H1 (cell line): ENCODE results near the gene CAPN10. TPM values are rescaled to one million over a fixed set of nuclear protein-coding genes. Genes with fewer than 3 reads are reported as not detected.

Source experiments
- CTCF ChIA-PET: fragments of 300-600 bp; sonication (Branson Sonifier 250); formaldehyde crosslinking; loops from one replicate; lab custom pipeline; 2021; ENCODE audit not compliant: partially characterized antibody; lab: Charles Lee
- POLR2A ChIA-PET: fragments of 300-600 bp; sonication (Branson Sonifier 250); formaldehyde crosslinking; loops from one replicate; lab custom pipeline; 2021; ENCODE audit warnings: inconsistent platforms; ENCODE audit not compliant: partially characterized antibody; lab: Charles Lee
- DNase-seq, 2 experiments: peaks; one replicate each; pipeline versions ENCODE4 v3.0.0 to v3.0.0-alpha.2; 2010 to 2022; ENCODE audit warnings: low spot score in 2 of 2, low read depth in 1 of 2, mixed read lengths in 1 of 2
- FAIRE-seq: peaks from 2 replicates; lab custom pipeline; 2011; peaks lifted over from hg19 to GRCh38; lab: Jason Lieb, UNC
- H2AFZ ChIP-seq: 2 replicates; pipeline ENCODE4 v1.8.1; 2012; ENCODE audit warnings: low read length, inconsistent platforms
- H2AK5ac ChIP-seq: 2 replicates; pipeline ENCODE4 v1.6.1; 2013; ENCODE audit warnings: low read depth, low read length
- H2BK120ac ChIP-seq: replicated peaks from 2 replicates; pipeline ENCODE3; 2013; ENCODE audit warnings: low read depth, low read length, inconsistent platforms
- H2BK12ac ChIP-seq: 2 replicates; pipeline ENCODE4 v1.6.1; 2013; ENCODE audit warnings: low read depth, low read length
- H2BK15ac ChIP-seq: 2 replicates; pipeline ENCODE4 v1.6.1; 2013; ENCODE audit warnings: low read length
- H2BK20ac ChIP-seq: 2 replicates; pipeline ENCODE4 v1.6.1; 2013; ENCODE audit warnings: low read length
- H2BK5ac ChIP-seq: 2 replicates; pipeline ENCODE4 v1.6.1; 2013; ENCODE audit warnings: low read depth, low read length
- H3K14ac ChIP-seq: 2 replicates; pipeline ENCODE4 v1.6.1; 2013; ENCODE audit warnings: inconsistent platforms; ENCODE audit not compliant: insufficient read length
- H3K18ac ChIP-seq: 2 replicates; pipeline ENCODE4 v1.6.1; 2013; ENCODE audit warnings: low read length; ENCODE audit errors: extremely low read depth
- H3K23ac ChIP-seq: 2 replicates; pipeline ENCODE4 v1.6.1; 2013; ENCODE audit warnings: inconsistent platforms; ENCODE audit not compliant: insufficient read length
- H3K23me2 ChIP-seq: 2 replicates; pipeline ENCODE4 v1.6.1; 2013; ENCODE audit warnings: low read depth, low read length
- H3K27ac ChIP-seq: 2 replicates; pipeline ENCODE4 v1.6.1; 2011; ENCODE audit warnings: low read depth, low read length, inconsistent platforms
- H3K27me3 ChIP-seq, 4 experiments: replicated peaks in 1 of 4; 1 replicate in 1 of 4; 2 replicates in 3 of 4; pipeline versions ENCODE4 v1.6.1 to v1.8.1; 2011 to 2013; ENCODE audit warnings: low read length in 3 of 4, mild to moderate bottlenecking in 3 of 4, inconsistent platforms in 2 of 4, mixed read lengths in 2 of 4, moderate library complexity in 1 of 4; ENCODE audit not compliant: control insufficient read depth in 3 of 4, insufficient read depth in 3 of 4; ENCODE audit errors: extremely low read depth in 1 of 4
- H3K36me3 ChIP-seq, 4 experiments: 2 replicates each; pipeline versions ENCODE4 v1.6.1 to v1.8.1; 2011 to 2013; ENCODE audit warnings: mild to moderate bottlenecking in 4 of 4, low read length in 3 of 4, moderate library complexity in 2 of 4, control low read depth in 1 of 4, inconsistent platforms in 1 of 4; ENCODE audit not compliant: insufficient read depth in 4 of 4, control insufficient read depth in 2 of 4
- H3K4ac ChIP-seq: replicated peaks from 2 replicates; pipeline ENCODE3; 2013; ENCODE audit warnings: low read length, low read depth, mixed read lengths, inconsistent platforms; ENCODE audit not compliant: insufficient read length
- H3K4me1 ChIP-seq, 4 experiments: replicated peaks in 1 of 4; 1 replicate in 1 of 4; 2 replicates in 3 of 4; pipeline versions ENCODE4 v1.6.1 to v1.8.1; 2011 to 2013; ENCODE audit warnings: low read length in 3 of 4, inconsistent platforms in 2 of 4, mixed read lengths in 1 of 4; ENCODE audit not compliant: insufficient read depth in 4 of 4, control insufficient read depth in 3 of 4
- H3K4me2 ChIP-seq, 2 experiments: 2 replicates each; pipeline versions ENCODE4 v1.6.1 to v1.8.1; 2011 to 2013; ENCODE audit warnings: low read depth in 2 of 2, low read length in 2 of 2, control low read depth in 1 of 2, inconsistent platforms in 1 of 2, mild to moderate bottlenecking in 1 of 2; ENCODE audit not compliant: insufficient read depth in 1 of 2
- H3K4me3 ChIP-seq, 4 experiments: fragments of 200-600, 300-600 bp in 1 of 4; sonication (generic), shearing (Covaris generic), sonication (Bioruptor Twin) in 1 of 4; 2 replicates each; pipeline versions ENCODE4 v1.5.1 to v1.8.1; 2011 to 2016; ENCODE audit warnings: low read length in 4 of 4, low read depth in 3 of 4, control low read depth in 2 of 4, inconsistent platforms in 2 of 4, mild to moderate bottlenecking in 2 of 4, mixed read lengths in 1 of 4, moderate library complexity in 1 of 4; ENCODE audit not compliant: insufficient read depth in 2 of 4; ENCODE audit errors: extremely low read depth in 1 of 4
- H3K56ac ChIP-seq: replicated peaks from 2 replicates; pipeline ENCODE3; 2013; ENCODE audit warnings: low read depth, mild to moderate bottlenecking, mixed read lengths, low read length, inconsistent platforms; ENCODE audit not compliant: insufficient read length
- H3K79me1 ChIP-seq: 2 replicates; pipeline ENCODE4 v1.6.1; 2013; ENCODE audit warnings: low read depth, low read length, control low read depth
- H3K79me2 ChIP-seq, 2 experiments: 2 replicates each; pipeline versions ENCODE4 v1.6.1 to v1.8.1; 2012 to 2013; ENCODE audit warnings: low read length in 2 of 2, mild to moderate bottlenecking in 2 of 2, inconsistent platforms in 1 of 2; ENCODE audit not compliant: insufficient read depth in 2 of 2, control insufficient read depth in 1 of 2
- H3K9ac ChIP-seq, 4 experiments: replicated peaks in 1 of 4; 1 replicate in 1 of 4; 2 replicates in 3 of 4; pipeline versions ENCODE4 v1.6.1 to v1.8.1; 2011 to 2013; ENCODE audit warnings: low read depth in 3 of 4, low read length in 3 of 4, control low read depth in 2 of 4, mild to moderate bottlenecking in 2 of 4, moderate library complexity in 2 of 4, inconsistent platforms in 1 of 4; ENCODE audit errors: extremely low read depth in 1 of 4
- H3K9me3 ChIP-seq, 2 experiments: 2 replicates each; pipeline versions ENCODE4 v1.6.1 to v1.8.1; 2012 to 2013; ENCODE audit warnings: mild to moderate bottlenecking in 2 of 2, moderate library complexity in 2 of 2, control low read depth in 1 of 2, inconsistent platforms in 1 of 2, low read depth in 1 of 2, low read length in 1 of 2, mixed read lengths in 1 of 2; ENCODE audit not compliant: insufficient read depth in 2 of 2
- H4K20me1 ChIP-seq, 2 experiments: replicated peaks in 1 of 2; 2 replicates each; pipeline versions ENCODE3 to v1.8.1; 2011 to 2013; ENCODE audit warnings: inconsistent platforms in 2 of 2, low read length in 2 of 2, mild to moderate bottlenecking in 1 of 2; ENCODE audit not compliant: insufficient read depth in 2 of 2, control insufficient read depth in 1 of 2
- H4K5ac ChIP-seq: 2 replicates; pipeline ENCODE4 v1.6.1; 2013; ENCODE audit warnings: low read length, low read depth, mixed read lengths, inconsistent platforms; ENCODE audit not compliant: insufficient read length
- H4K8ac ChIP-seq: 2 replicates; pipeline ENCODE4 v1.8.0; 2013; ENCODE audit warnings: mild to moderate bottlenecking, moderate library complexity, low read length, inconsistent platforms; ENCODE audit not compliant: insufficient read depth; ENCODE audit errors: extremely low read depth
- H4K91ac ChIP-seq: replicated peaks from 2 replicates; pipeline ENCODE3; 2013; ENCODE audit warnings: low read length, mixed read lengths, inconsistent platforms; ENCODE audit not compliant: insufficient read length
- CBX5 ChIP-seq: fragments of 300-800, 300-1000 bp; sonication (generic); IDR thresholded peaks from 2 replicates; pipeline ENCODE4 v1.7.1; 2016; ENCODE audit warnings: antibody characterized with exemption, low read length, low read depth
- CBX8 ChIP-seq: fragments of 300-800, 300-1000 bp; sonication (generic); IDR thresholded peaks from 2 replicates; pipeline ENCODE4 v1.7.1; 2016; ENCODE audit warnings: low read depth, low read length, borderline replicate concordance
- HDAC6 ChIP-seq: IDR thresholded peaks from one replicate; pipeline ENCODE4 v1.7.1; 2012; ENCODE audit warnings: low read depth, mild to moderate bottlenecking, inconsistent platforms, low read length, moderate library complexity
- NRF1 ChIP-seq: IDR thresholded peaks from 2 replicates; pipeline ENCODE4 v1.6.1; 2011; ENCODE audit warnings: mild to moderate bottlenecking, low read depth, low read length, improper control_type of control experiment
- POLR2A ChIP-seq, 2 experiments: IDR thresholded peaks; 1 replicate in 1 of 2; 2 replicates in 1 of 2; pipeline ENCODE4 v1.6.1; 2011; ENCODE audit warnings: low read depth in 2 of 2, low read length in 2 of 2, mild to moderate bottlenecking in 2 of 2; ENCODE audit errors: control extremely low read depth in 1 of 2
- RFX5 ChIP-seq: IDR thresholded peaks from 2 replicates; pipeline ENCODE4 v1.6.1; 2011; ENCODE audit warnings: low read depth, low read length, improper control_type of control experiment, borderline replicate concordance
- SAP30 ChIP-seq: fragments of 300-600 bp; sonication (generic); IDR thresholded peaks from 2 replicates; pipeline ENCODE4 v1.7.1; 2012; ENCODE audit warnings: low read length, moderate library complexity, mild to moderate bottlenecking, inconsistent platforms; ENCODE audit not compliant: insufficient read depth, insufficient replicate concordance
- SIRT6 ChIP-seq: IDR thresholded peaks from one replicate; pipeline ENCODE4 v1.7.1; 2012; ENCODE audit warnings: low read length, inconsistent platforms
- SIX5 ChIP-seq: IDR thresholded peaks from 2 replicates; pipeline ENCODE4 v1.6.1; 2011; ENCODE audit warnings: mild to moderate bottlenecking, low read depth, low read length
- WGBS, 2 experiments: shearing (Covaris generic) in 1 of 2; methylation state at CpG; one replicate each; pipeline versions ENCODE4 v1.1.6 to v1.1.7; 2013 to 2015; ENCODE audit warnings: low lambda C conversion rate in 2 of 2, mixed read lengths in 2 of 2, inconsistent platforms in 1 of 2, low coverage in 1 of 2, missing lambda C conversion rate in 1 of 2; ENCODE audit not compliant: insufficient replicate concordance in 2 of 2, insufficient coverage in 1 of 2, insufficient read length in 1 of 2; ENCODE audit errors: extremely low coverage in 1 of 2, missing lambda C conversion rate in 1 of 2; 5-methylcytosine and 5-hydroxymethylcytosine counted together
- polyA plus RNA-seq, 7 experiments: library from polyadenylated mRNA; depleted of rRNA in 3 of 7; stranded (reverse) in 5 of 7; unstranded in 2 of 7; fragments of >200 nt in 5 of 7; fragments of 200-250 nt in 2 of 7; gene quantifications; 1 replicate in 5 of 7; 2 replicates in 1 of 7; 4 replicates in 1 of 7; pipeline versions ENCODE4 v1.2.1 to v1.2.3, GENCODE V29; 2011 to 2013; ENCODE audit warnings: missing spikeins in 2 of 7, mixed read lengths in 2 of 7
- total RNA-seq: library from RNA; stranded (reverse); fragmentation: NEBNext Ultra II Directional; extraction: Animal tissue kit (Norgen Biotek cat#: 25700); gene quantifications from 2 replicates; pipeline ENCODE4 v1.2.1, GENCODE V29; 2021

CAPN10 gene
- total and polyA plus RNA-seq, 2 of the 8 experiments (the other 6 are each of a cell fraction or from before 2014, with no cell fraction given): 30.7 to 39.8 TPM

- H3K4me3 ChIP-seq: no peak overlapping the region
- no peak overlapping the region for H3K9ac ChIP-seq
- no peaks in the 10 kb centered on the region for H3K79me2 ChIP-seq
- H4K20me1 ChIP-seq: peaks cover 0 to 8% of the 10 kb centered on the region in 2 experiments
- H3K27me3 ChIP-seq: no peaks in the 10 kb centered on the region
- no peak overlapping the region for H2BK12ac ChIP-seq
- no peaks in the 10 kb centered on the region for H3K79me1 ChIP-seq
- TF ChIP-seq SAP30: no peak
- TF ChIP-seq SIX5: no peak
- no peak for TF ChIP-seq HDAC6
- no peak for TF ChIP-seq CBX8
- no peak for TF ChIP-seq CBX5
- no peak for TF ChIP-seq SIRT6
- TF ChIP-seq NRF1: no peak
- no peak for TF ChIP-seq POLR2A (IDR thresholded peaks at IDR 0.05; ENCODE audit: control extremely low read depth in 1 of 2, low read depth in 2 of 2, low read length in 2 of 2)
- TF ChIP-seq RFX5: no peak
- H3K9me3 ChIP-seq: no peaks in the 10 kb centered on the region
- no peak overlapping the region for H2BK15ac ChIP-seq
- H2AK5ac ChIP-seq: no peak overlapping the region
- no peak overlapping the region for H3K56ac ChIP-seq
- CTCF ChIA-PET: no interaction called here
- no peak overlapping the region for H2AFZ ChIP-seq
- no peaks in the 10 kb centered on the region for H3K4me1 ChIP-seq
- no peak overlapping the region for H2BK5ac ChIP-seq
- H3K23me2 ChIP-seq: no peaks in the 10 kb centered on the region
- H3K36me3 ChIP-seq: peaks cover 0 to 8% (median 5%) of the 10 kb centered on the region in 4 experiments; a peak in 4 of 8 replicates
- WGBS, 2 experiments: 89% methylated on average over 10 of the region's 11 CpGs; no CpG with 5 or more reads in 1 of the 2 experiments
- H2BK120ac ChIP-seq: no peak overlapping the region
- no peak overlapping the region for H3K23ac ChIP-seq
- no peak overlapping the region for H3K27ac ChIP-seq
- no peak overlapping the region for H3K4ac ChIP-seq
- DNase-seq (no peak), FAIRE-seq (no peak)
- H3K18ac ChIP-seq: no peak overlapping the region
- H3K4me2 ChIP-seq: no peak overlapping the region
- H4K91ac ChIP-seq: no peak overlapping the region
- H3K14ac ChIP-seq: no peak overlapping the region
- POLR2A ChIA-PET: no interaction called here
- H4K8ac ChIP-seq: no peak overlapping the region
- no peak overlapping the region for H4K5ac ChIP-seq
- H2BK20ac ChIP-seq: no peak overlapping the region
Measured at GRCh38 chr2:240599141-240599583, 12.6 kb downstream of the CAPN10 start.
